K562 (cell line): ENCODE measurements around the gene PRPF38A. TPM values are rescaled to one million over a fixed set of nuclear protein-coding genes. Genes with fewer than 3 reads are reported as not detected.

Experiments used
- ATF4 ChIP-seq: fragments of 450-650 bp; formaldehyde crosslinking; IDR thresholded peaks from 2 replicates; pipeline ENCODE4 v1.4.0; 2022; ENCODE audit warnings: mild to moderate bottlenecking, moderate library complexity
- CREB3L1 ChIP-seq: fragments of 450-650 bp; IDR thresholded peaks from 2 replicates; pipeline ENCODE4 v1.6.1; 2014; ENCODE audit warnings: low read depth, mild to moderate bottlenecking, moderate library complexity, borderline replicate concordance
- CTCF ChIP-seq, 3 experiments: IDR thresholded peaks in 2 of 3; conservative IDR thresholded peaks in 1 of 3; 2 replicates each; pipeline ENCODE4 v1.5.1; 2011 to 2012; ENCODE audit warnings: low read length in 3 of 3, mild to moderate bottlenecking in 3 of 3, control low read depth in 2 of 3, improper control_type of control experiment in 1 of 3, inconsistent platforms in 1 of 3, low read depth in 1 of 3, mixed read lengths in 1 of 3, moderate library complexity in 1 of 3; ENCODE audit not compliant: insufficient read depth in 2 of 3
- EHMT2 ChIP-seq: fragments of 450-650 bp; IDR thresholded peaks from 2 replicates; pipeline ENCODE4 v1.6.1; 2018; ENCODE audit warnings: antibody characterized with exemption
- ETV6 ChIP-seq, 3 experiments: fragments of 150-350 bp in 1 of 3; sonication (generic) in 1 of 3; formaldehyde crosslinking in 1 of 3; IDR thresholded peaks; 2 replicates each; pipeline versions ENCODE4 v1.6.1 to v1.8.0; 2014 to 2022; ENCODE audit warnings: borderline replicate concordance in 2 of 3, low read depth in 2 of 3, antibody characterized with exemption in 1 of 3, low read length in 1 of 3, mild to moderate bottlenecking in 1 of 3, missing genetic modification reagents in 1 of 3
- HDAC1 ChIP-seq, 2 experiments: fragments of 450-650 bp; IDR thresholded peaks; 2 replicates each; pipeline ENCODE4 v1.6.1; 2016 to 2017; ENCODE audit warnings: inconsistent platforms in 1 of 2, mild to moderate bottlenecking in 1 of 2, moderate library complexity in 1 of 2
- HNRNPK ChIP-seq: fragments of 200-400 bp; formaldehyde crosslinking; IDR thresholded peaks from one replicate; pipeline ENCODE4 v1.6.1; 2018; ENCODE audit warnings: mild to moderate bottlenecking, low read depth, low read length; ENCODE audit not compliant: poor library complexity, severe bottlenecking
- HNRNPL ChIP-seq: fragments of 200-400 bp; formaldehyde crosslinking; IDR thresholded peaks from 2 replicates; pipeline ENCODE4 v1.6.1; 2017; ENCODE audit warnings: low read depth, mild to moderate bottlenecking, low read length
- JUN ChIP-seq, 2 experiments: sonication (generic) in 1 of 2; formaldehyde crosslinking in 1 of 2; IDR thresholded peaks; 2 replicates each; pipeline versions ENCODE4 v1.6.1 to v1.8.0; 2012 to 2022; ENCODE audit warnings: borderline replicate concordance in 2 of 2, mild to moderate bottlenecking in 2 of 2, improper control_type of control experiment in 1 of 2, low read depth in 1 of 2, low read length in 1 of 2, missing genetic modification reagents in 1 of 2
- PHF20 ChIP-seq: fragments of 450-650 bp; IDR thresholded peaks from 2 replicates; pipeline ENCODE4 v1.6.1; 2018; ENCODE audit not compliant: partially characterized antibody
- PPARD ChIP-seq: fragments of 250-450 bp; sonication (Bioruptor Pico); IDR thresholded peaks from 2 replicates; pipeline ENCODE4 v1.8.0; 2022; ENCODE audit warnings: inconsistent platforms, mild to moderate bottlenecking, moderate library complexity
- PTBP1 ChIP-seq: fragments of 200-400 bp; formaldehyde crosslinking; IDR thresholded peaks from 2 replicates; pipeline ENCODE4 v1.6.1; 2017; ENCODE audit warnings: low read depth, low read length
- PTRF ChIP-seq: fragments of 450-650 bp; IDR thresholded peaks from 2 replicates; pipeline ENCODE4 v1.6.1; 2016; ENCODE audit warnings: mild to moderate bottlenecking, missing genetic modification characterization, missing compliant biosample characterization
- SIN3B ChIP-seq: fragments of 450-650 bp; IDR thresholded peaks from 2 replicates; pipeline ENCODE4 v1.6.1; 2017; ENCODE audit warnings: low read depth, mild to moderate bottlenecking, moderate library complexity
- SMARCA4 ChIP-seq: fragments of 450-650 bp; IDR thresholded peaks from 2 replicates; pipeline ENCODE4 v1.6.1; 2016
- TAF15 ChIP-seq: fragments of 200-400 bp; formaldehyde crosslinking; IDR thresholded peaks from 2 replicates; pipeline ENCODE4 v1.6.1; 2017; ENCODE audit warnings: mild to moderate bottlenecking, low read depth, low read length, moderate library complexity
- TSC22D4 ChIP-seq: fragments of 450-650 bp; IDR thresholded peaks from 2 replicates; pipeline ENCODE4 v1.6.1; 2016; ENCODE audit warnings: missing genetic modification characterization, missing biosample characterization, control low read depth
- ZEB2 ChIP-seq: fragments of 450-650 bp; IDR thresholded peaks from 2 replicates; pipeline ENCODE4 v1.6.1; 2016
- ZNF134 ChIP-seq: fragments of 250-450 bp; sonication (Bioruptor Pico); conservative IDR thresholded peaks from 2 replicates; pipeline ENCODE4 v1.4.0; 2020
- ZNF146 ChIP-seq: IDR thresholded peaks from one replicate; pipeline ENCODE4 v1.6.1; 2018; ENCODE audit warnings: missing compliant biosample characterization; ENCODE audit not compliant: unreplicated experiment
- ZNF445 ChIP-seq: fragments of 250-450 bp; sonication (Bioruptor Pico); IDR thresholded peaks from 2 replicates; pipeline ENCODE4 v1.4.0; 2020; ENCODE audit warnings: low read depth, mild to moderate bottlenecking, moderate library complexity
- ZNF655 ChIP-seq: fragments of 250-450 bp; sonication (Bioruptor Pico); IDR thresholded peaks from 2 replicates; pipeline ENCODE4 v1.5.0; 2021
- polyA plus RNA-seq, 8 experiments: library from polyadenylated mRNA; depleted of rRNA in 4 of 8; stranded (reverse) in 5 of 8; unstranded in 3 of 8; fragments of >200 nt; fragmentation: Nextera tagmentation in 2 of 8; fragmentation: Illumina TruSeq in 1 of 8; extraction: Ambion mirVana in 2 of 8; extraction: Trizol in 1 of 8; gene quantifications; 2 replicates each; pipeline versions ENCODE4 v1.2.1 to v1.2.3, GENCODE V29; 2011 to 2014; ENCODE audit warnings: inconsistent platforms in 1 of 8, missing spikeins in 1 of 8
- total RNA-seq, 7 experiments: library from RNA; depleted of rRNA in 6 of 7; stranded (reverse); fragments of >200 nt in 6 of 7; fragmentation: Illumina TruSeq in 2 of 7; extraction: Trizol in 2 of 7; gene quantifications; 2 replicates each; pipeline versions ENCODE4 v1.2.1 to v1.2.3, GENCODE V29; 2011 to 2021; ENCODE audit warnings: low replicate concordance in 1 of 7

PRPF38A gene
- total and polyA plus RNA-seq, 9 of the 15 experiments (the other 6 are each of a cell fraction or from before 2014, with no cell fraction given): 53.6 to 198 (median 89.2) TPM

GRCh38 chr1:52404116-52404974 lies at the start of gene PRPF38A, which contains the start of gene ORC1 (continued):
- peak; percentile 44 for TF ChIP-seq SMARCA4
- peak; percentile 66; the same call in 1 of the 2 replicates for TF ChIP-seq CREB3L1
- TF ChIP-seq ZEB2: peak; percentile 70
- no peak for TF ChIP-seq HNRNPK
- TF ChIP-seq EHMT2: no peak
- TF ChIP-seq TSC22D4 (tag): no peak
- TF ChIP-seq ZNF655 (CRISPR knock-in tag): no peak
- TF ChIP-seq ETV6 (IDR thresholded peaks at IDR 0.05; ENCODE audit: borderline replicate concordance in 1 of 2, low read depth in 2 of 2, low read length in 1 of 2): 0 out of 4 replicates have a peak, but pooled peaks of 1 of the 2 experiments have one; percentile 41
- no peak for TF ChIP-seq ETV6 (CRISPR knock-in tag; IDR thresholded peaks at IDR 0.05; ENCODE audit: borderline replicate concordance)
- peak; percentile 91 for TF ChIP-seq PHF20
- no peak for TF ChIP-seq TAF15
- no peak for TF ChIP-seq PTRF (tag)
- TF ChIP-seq JUN (IDR thresholded peaks at IDR 0.05; ENCODE audit: borderline replicate concordance, low read depth, low read length): 0 out of 2 replicates have a peak, but pooled peaks have one; percentile 29
- TF ChIP-seq JUN (CRISPR knock-in tag; IDR thresholded peaks at IDR 0.05; ENCODE audit: borderline replicate concordance): peak; percentile 86; the same call in 1 of the 2 replicates
- TF ChIP-seq ZNF134 (CRISPR knock-in tag): no peak
- 0 out of 2 replicates have a peak, but pooled peaks have one; percentile 31 for TF ChIP-seq ATF4 (CRISPR knock-in tag)
- TF ChIP-seq ZNF146 (CRISPR knock-in tag): no peak
- TF ChIP-seq CTCF (IDR thresholded peaks at IDR 0.05 in 2 of 3, conservative IDR thresholded peaks at IDR 0.05 in 1 of 3; ENCODE audit: insufficient read depth in 2 of 3, low read depth in 1 of 3, low read length in 3 of 3): peak; percentile 90 to 99 (median 95)
- no peak for TF ChIP-seq PTBP1
- TF ChIP-seq ZNF445 (CRISPR knock-in tag): no peak
- TF ChIP-seq HDAC1 (IDR thresholded peaks at IDR 0.05): peak in 1 of 2 experiments; percentile 92; a peak in 2 of 4 replicates
- no peak for TF ChIP-seq HNRNPL
- TF ChIP-seq PPARD: no peak
- peak; percentile 95 for TF ChIP-seq SIN3B
